HuH-7.5 (cell line): ENCODE data around the gene TRIP10.

Experiments
- DNase-seq: peaks from one replicate; pipeline ENCODE4 v3.0.0; 2011; ENCODE audit warnings: low spot score

The TRIP10 gene

GRCh38 chr19:6728346-6728745 is 11.1 kb upstream of the TRIP10 start:
- no peak for DNase-seq

DNA sequence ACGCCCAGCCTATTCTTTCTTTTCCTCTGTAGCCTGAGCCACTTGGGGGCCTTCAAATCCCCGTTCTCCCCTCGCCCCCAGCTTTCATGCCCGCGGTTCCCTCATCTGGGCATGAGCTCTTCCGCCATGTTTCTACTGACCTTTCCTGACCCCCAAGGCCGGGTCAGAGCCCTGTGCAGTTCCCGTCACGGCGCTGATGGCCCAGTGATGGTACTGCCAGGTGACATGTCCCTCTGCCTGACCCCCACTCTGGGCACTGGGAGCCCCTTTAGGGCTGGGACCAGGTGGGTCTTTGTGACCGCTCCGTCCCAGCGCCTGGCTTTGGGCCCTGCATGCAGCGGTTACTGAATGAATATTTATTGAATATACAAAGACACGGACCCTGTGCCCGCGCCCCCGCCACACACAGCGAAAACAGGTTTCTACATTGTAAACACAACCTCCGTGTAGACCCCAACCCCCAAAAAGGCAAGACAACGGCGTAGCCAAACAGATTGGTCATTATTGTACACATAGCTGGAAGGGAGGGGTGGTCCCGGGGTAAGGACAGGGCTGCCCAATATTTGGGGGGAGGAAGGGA is 9.8 kb upstream of the TRIP10 start:
- no peak for DNase-seq

DNA sequence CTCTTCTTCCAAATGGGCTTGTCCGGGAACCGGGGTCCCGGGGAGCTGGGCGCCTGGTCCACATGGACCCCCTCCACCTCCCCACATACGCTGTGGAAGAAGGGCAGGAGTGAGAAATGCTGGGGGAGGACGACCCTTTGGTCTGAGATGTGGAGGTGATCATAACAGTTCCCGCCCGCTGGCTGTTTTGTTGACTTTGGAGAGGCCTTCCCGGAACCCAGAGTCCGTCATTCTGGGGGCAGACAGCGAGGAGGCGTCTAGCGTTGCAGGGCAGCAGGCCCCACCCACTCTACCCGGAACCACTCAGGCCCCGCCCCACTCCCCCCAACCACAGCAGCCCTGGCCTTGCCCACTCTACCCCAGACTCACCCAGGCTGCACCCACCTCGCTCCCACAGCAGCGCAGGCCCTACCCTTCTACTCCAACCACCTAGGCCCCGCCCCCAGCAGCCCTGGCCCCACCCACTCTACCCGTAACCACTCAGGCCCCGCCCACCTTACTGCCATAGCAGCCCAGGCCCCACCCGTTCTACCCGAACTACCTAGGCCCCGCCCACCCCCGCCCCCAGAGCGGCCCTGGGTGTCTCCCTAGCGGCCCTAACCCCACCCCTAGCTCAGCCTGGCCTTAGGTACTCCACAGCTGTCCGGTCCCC is 9.2 kb upstream of the TRIP10 start:
- DNase-seq, result peak; percentile 74

DNA sequence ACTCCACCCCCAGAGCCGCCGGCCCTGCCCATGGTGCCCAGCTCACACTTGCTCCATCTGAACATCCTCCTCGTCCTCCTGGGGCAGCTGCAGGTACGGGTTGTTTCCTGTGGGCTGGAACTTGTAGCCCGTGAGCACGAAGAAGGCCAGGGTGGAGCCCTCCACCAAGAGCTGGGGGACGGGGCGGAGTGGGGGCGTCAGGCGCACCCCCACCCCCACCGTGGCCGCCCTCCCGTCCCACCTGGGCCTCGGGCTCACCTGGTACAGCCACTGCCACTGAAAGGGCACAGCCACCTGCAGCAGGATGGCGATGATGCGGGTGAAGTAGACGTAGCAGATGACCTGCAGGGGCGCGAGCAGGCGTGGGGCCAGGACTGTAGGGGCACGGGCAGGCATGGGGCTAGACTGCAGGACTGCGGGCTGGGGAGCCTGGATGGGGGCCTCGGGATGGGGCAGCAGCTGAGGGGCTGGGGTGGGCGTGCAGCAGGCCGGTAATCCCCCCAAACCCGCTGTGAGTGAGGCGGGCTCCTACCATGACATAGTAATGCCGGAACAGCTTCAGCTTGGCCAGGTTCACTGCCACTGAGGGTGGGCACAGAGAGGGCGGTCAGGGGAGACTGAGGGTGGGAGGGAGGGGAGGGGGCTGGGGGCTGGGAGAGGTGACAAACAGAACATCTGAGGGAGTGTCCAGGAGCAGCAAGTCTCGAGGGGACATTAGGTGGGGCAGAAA is 8.4 kb upstream of the TRIP10 start:
- DNase-seq, result no peak

DNA sequence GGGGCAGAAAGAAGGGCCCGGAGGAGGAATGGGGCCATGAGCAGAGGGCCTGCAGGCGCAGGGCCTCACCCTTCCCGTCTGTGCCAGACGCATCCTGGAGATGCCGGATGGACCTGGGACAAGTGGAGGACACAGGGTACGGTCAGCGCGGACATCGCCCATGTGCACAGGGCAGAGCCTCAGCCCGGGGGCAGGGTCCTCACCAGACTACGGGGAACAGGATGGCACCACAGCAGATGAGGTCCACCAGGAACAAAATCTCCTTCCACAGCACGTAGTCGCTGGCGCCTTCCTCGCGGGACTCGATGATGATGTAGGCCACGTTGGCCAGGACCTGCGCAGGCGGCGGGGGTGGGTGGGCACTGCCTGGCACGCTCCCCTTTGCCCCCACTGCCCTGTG is 7.7 kb upstream of the TRIP10 start:
- no peak for DNase-seq

DNA sequence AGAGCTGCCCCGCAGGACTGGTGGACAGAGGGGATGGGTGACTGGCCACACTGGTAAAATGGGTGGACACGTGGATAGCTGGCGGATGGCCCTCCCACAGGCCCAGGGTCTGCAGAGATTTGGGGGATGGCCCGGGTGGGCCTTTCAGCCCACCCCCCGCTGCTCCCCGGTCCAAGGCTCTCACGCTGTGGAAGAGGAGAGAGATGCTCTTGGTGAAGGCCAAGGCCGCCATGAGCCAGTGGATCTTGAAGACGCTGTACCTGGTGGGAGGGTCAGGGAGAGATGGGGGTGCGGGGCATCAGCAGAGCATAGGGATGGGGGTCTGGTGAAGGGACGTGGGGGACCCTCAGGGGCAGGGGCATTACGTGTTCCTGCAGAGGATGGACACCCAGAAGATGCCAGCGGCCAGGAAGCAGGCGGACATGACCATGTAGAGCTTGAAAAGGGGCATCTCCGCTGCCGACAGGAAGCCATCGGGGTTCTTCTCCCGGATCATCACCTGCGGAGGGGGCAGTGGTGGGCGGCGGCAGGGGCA is 6.6 kb upstream of the TRIP10 start:
- no peak for DNase-seq

- DNase-seq, result no peak
Measured at GRCh38 chr19:6733338-6734095, 6.0 kb upstream of the TRIP10 start.

GRCh38 chr19:6734096-6734696 is 5.3 kb upstream of the TRIP10 start:
- DNase-seq, result no peak

GRCh38 chr19:6735181-6735911 is 4.1 kb upstream of the TRIP10 start:
- DNase-seq, result no peak

DNA sequence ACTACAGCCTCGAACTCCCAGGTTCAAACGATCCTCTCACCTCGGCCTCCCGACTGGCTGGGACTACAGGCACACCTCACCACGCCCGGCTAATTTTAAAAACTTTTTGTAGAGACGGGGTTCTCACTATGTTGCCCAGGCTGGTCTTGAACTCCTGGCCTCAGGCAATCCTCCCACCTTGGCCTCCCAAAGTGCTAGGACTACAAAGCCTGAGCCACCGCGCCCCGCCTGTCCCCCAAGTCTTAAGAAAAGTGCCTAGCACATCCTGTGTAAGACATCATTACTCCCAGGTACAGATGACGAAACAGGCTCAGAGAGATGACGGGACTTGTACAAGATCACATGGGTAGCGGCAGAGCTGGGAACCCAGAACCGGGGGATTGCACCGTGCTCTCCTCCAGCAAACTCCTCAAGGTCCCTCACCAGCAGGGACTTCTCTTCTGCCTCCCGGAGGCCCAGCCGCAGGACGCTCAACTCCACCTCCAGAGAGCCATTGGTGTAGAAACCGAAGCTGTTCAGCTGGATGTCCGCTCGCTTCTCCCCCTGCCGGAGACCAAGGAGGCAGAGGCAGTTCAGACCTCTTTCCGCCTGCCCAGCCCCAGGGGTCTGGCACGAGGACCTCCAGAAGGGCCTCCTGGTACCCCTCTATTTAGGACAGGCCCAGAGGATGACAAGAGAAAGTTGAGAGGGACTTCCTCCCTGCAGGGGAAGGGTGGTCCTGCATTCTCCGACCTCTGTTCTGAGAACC is 3.1 kb upstream of the TRIP10 start:
- peak; percentile 91 for DNase-seq

DNA sequence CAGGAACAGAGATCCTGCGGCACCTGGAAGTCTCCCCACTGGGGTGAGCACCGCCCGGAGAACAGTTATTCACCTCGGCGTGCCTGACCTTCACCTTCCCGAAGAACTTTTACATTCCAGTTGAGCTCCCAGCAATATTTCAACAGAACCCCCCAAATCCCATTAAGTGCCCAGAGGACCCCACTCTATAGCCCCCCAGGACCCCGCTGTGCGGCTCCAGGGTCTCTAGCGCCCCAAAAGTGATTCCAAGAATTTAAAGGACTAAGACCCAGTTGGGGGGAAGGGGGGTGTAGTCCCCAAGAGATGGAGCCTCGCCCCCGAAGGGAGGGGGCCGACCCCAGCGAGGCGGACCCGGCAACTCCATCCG is 2.6 kb upstream of the TRIP10 start:
- DNase-seq, result no peak

DNA sequence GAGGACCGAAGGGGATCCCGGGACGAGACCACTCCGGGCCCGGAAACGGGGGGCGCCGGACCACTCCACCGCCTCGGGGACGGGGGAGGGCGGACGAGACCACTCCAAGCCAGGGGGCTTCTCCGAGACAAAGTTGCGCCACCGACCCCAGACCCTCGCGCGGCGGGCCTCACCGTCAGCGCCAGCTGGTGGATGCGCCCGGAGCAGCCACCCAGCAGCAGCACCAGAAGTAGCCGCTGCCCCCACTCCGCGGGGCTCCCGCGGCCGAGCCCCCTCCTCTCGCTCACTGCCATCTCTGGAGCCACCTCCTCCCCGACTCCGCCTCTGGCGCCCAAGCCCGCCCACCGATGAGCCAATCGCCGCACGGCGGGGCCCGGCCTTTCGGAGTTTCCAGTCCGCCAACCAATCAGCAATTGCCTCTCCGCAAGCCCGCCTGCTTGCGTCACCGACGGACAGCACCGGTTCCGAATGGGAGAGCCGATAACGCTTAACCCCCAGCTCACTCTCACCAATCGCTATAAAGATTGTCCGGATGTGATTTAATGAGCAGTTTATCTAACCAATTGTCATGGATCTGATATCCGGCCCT is 2.1 kb upstream of the TRIP10 start, which contains the start of gene GPR108:
GPR108 (minus strand) TSS at position 297 of the 589 bp plus-strand sequence; CDS start at position 293, 4 bp downstream.
- peak; percentile 99 for DNase-seq

GRCh38 chr19:6737873-6738786 is 1.4 kb upstream of the TRIP10 start:
- peak; percentile 88 for DNase-seq

DNA sequence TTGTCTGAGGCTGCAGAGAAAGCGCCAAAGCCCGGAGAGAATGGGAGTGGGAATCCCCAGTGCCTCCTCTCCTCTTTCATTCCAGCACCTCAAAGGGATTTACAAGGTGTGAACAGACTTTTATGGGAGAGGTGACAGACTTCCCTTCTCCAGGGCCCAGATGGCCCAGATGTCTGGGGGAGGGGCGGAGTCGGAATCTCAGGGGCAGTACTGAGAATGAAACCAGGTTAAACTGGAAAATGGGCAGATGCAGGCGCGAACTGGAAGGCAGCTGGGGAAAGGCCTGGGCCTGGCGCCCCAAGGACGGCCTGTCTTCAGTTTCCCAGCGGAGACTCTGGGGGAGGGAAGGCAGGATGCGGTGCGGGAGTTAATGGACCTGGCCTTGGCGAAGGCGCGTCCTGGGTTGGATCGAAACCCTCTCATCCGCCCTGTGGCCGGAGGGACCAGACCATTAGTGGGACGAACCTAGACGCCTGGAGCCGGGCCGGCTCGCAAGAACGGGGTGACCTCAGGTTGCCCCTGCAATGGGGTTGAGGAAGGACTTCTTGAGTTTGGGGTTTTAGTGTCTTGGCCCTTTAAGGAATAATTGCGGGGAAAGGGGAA is 592 bp upstream of the TRIP10 start:
- no peak for DNase-seq

- DNase-seq, result peak; percentile 90
Measured at GRCh38 chr19:6739883-6740588, 556 bp downstream of the TRIP10 start.

- no peak for DNase-seq
Measured at GRCh38 chr19:6740589-6741343, 1.3 kb downstream of the TRIP10 start.

DNA sequence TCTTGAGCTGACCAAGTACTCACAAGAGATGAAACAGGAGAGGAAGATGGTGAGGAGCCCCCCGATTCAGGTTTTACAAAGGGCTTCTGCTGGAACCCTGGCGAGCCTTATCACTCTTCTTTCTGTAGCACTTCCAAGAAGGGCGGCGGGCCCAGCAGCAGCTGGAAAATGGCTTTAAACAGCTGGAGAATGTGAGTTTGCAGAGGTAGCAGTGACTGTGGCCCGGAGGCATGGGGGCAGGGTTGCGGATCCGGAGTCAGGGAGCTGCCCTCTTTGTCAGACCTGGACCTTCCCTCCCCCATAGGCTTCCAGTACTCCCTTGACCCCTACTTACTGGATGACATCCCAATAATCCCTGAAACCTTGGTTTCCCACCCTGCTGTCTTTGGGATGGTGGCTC is 3.6 kb downstream of the TRIP10 start:
- no peak for DNase-seq
